Measurements from ENCODE around the gene D2HGDH. TPM values are rescaled to one million over a fixed set of nuclear protein-coding genes. Genes with fewer than 3 reads are reported as not detected.

Gene D2HGDH
- total RNA-seq, 1 experiment from 2014 or later = 10.0 TPM

GRCh38 chr2:241724259-241724974, 10.0 kb upstream of the D2HGDH start:
- H3K27ac ChIP-seq (ENCODE audit: insufficient read length, low read depth, low read length) = no peak overlapping the region
- peaks cover 20 to 26% of the 10 kb centered on the region in 2 experiments for H3K9me3 Mint-ChIP-seq
- no peaks in the 10 kb centered on the region for H3K79me2 ChIP-seq (ENCODE audit: insufficient read depth, low read length)
- H2BK120ac ChIP-seq (ENCODE audit: low read depth, low read length, poor library complexity, severe bottlenecking) = no peak overlapping the region
- no peaks in the 10 kb centered on the region for H3K4me1 ChIP-seq (ENCODE audit: insufficient read depth, low read length)
- no peak overlapping the region for H3K27ac Mint-ChIP-seq
- no peak overlapping the region for H3K4ac ChIP-seq (ENCODE audit: low read depth, low read length)
- no peak overlapping the region for H3K23ac ChIP-seq (ENCODE audit: insufficient read length, low read depth, low read length)
- no peak overlapping the region for H2BK12ac ChIP-seq (ENCODE audit: insufficient read length, low read depth, low read length)
- no peak overlapping the region for H4K8ac ChIP-seq (replicated peaks; ENCODE audit: insufficient read length, low read depth, low read length)
- no peak overlapping the region for H3T11ph ChIP-seq (ENCODE audit: low read length)
- no peak overlapping the region for H3K4me2 ChIP-seq (ENCODE audit: insufficient read depth, insufficient read length, low read length)
- H4K91ac ChIP-seq (ENCODE audit: insufficient read length, low read depth, low read length) = no peak overlapping the region
- H2AK5ac ChIP-seq (ENCODE audit: insufficient read length, low read length) = no peak overlapping the region
- H3K27me3 Mint-ChIP-seq (ENCODE audit: low read depth) = no peaks in the 10 kb centered on the region
- H3K4me1 Mint-ChIP-seq = no peaks in the 10 kb centered on the region
- no peak overlapping the region for H2AFZ ChIP-seq (ENCODE audit: low read length)
- H3K79me1 ChIP-seq (ENCODE audit: insufficient read depth, low read depth, low read length, poor library complexity, severe bottlenecking) = no peaks in the 10 kb centered on the region
- peaks cover 9% of the 10 kb centered on the region for H3K9me3 ChIP-seq (ENCODE audit: control insufficient read depth, low read depth, low read length)
- no peak overlapping the region for H2BK20ac ChIP-seq (ENCODE audit: low read depth, low read length, poor library complexity, severe bottlenecking)
- H3K9ac ChIP-seq (ENCODE audit: extremely low read depth, insufficient read length, low read length) = no peak overlapping the region
- DNase-seq = peak; percentile 71
- H3K36me3 Mint-ChIP-seq (ENCODE audit: insufficient read depth in 1 of 3, low read depth in 3 of 3) = peaks cover 47 to 74% (median 68%) of the 10 kb centered on the region in 3 experiments
- no peak overlapping the region for H3K4me3 Mint-ChIP-seq
- H3K18ac ChIP-seq (ENCODE audit: insufficient read length, low read depth, low read length) = no peak overlapping the region
- H2BK15ac ChIP-seq (ENCODE audit: low read depth, low read length) = no peak overlapping the region
- H3K14ac ChIP-seq (ENCODE audit: insufficient read depth, low read length) = no peak overlapping the region
- H3K27me3 ChIP-seq (ENCODE audit: insufficient read depth, low read length) = no peaks in the 10 kb centered on the region
- no peaks in the 10 kb centered on the region for H4K20me1 ChIP-seq (ENCODE audit: control insufficient read depth, insufficient read depth, insufficient read length)
- no peak overlapping the region for H3K56ac ChIP-seq (ENCODE audit: insufficient read length, low read depth, low read length)
- H3K23me2 ChIP-seq (ENCODE audit: insufficient read length, low read depth, low read length, poor library complexity, severe bottlenecking) = no peaks in the 10 kb centered on the region
- no peak overlapping the region for H4K5ac ChIP-seq (ENCODE audit: insufficient read length, low read depth, low read length)
- WGBS (ENCODE audit: extremely low coverage, insufficient read length, low lambda C conversion rate) = no CpG with 5 or more reads among the region's 41 CpGs
- TF ChIP-seq, protein P1, sequence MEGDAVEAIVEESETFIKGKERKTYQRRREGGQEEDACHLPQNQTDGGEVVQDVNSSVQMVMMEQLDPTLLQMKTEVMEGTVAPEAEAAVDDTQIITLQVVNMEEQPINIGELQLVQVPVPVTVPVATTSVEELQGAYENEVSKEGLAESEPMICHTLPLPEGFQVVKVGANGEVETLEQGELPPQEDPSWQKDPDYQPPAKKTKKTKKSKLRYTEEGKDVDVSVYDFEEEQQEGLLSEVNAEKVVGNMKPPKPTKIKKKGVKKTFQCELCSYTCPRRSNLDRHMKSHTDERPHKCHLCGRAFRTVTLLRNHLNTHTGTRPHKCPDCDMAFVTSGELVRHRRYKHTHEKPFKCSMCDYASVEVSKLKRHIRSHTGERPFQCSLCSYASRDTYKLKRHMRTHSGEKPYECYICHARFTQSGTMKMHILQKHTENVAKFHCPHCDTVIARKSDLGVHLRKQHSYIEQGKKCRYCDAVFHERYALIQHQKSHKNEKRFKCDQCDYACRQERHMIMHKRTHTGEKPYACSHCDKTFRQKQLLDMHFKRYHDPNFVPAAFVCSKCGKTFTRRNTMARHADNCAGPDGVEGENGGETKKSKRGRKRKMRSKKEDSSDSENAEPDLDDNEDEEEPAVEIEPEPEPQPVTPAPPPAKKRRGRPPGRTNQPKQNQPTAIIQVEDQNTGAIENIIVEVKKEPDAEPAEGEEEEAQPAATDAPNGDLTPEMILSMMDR (conservative IDR thresholded peaks at IDR 0.05) = peak; percentile 70
- H2BK5ac ChIP-seq (ENCODE audit: insufficient read length, low read length) = no peak overlapping the region
